ENCODE data around the gene CRYZL1.

CRYZL1 gene

DNA sequence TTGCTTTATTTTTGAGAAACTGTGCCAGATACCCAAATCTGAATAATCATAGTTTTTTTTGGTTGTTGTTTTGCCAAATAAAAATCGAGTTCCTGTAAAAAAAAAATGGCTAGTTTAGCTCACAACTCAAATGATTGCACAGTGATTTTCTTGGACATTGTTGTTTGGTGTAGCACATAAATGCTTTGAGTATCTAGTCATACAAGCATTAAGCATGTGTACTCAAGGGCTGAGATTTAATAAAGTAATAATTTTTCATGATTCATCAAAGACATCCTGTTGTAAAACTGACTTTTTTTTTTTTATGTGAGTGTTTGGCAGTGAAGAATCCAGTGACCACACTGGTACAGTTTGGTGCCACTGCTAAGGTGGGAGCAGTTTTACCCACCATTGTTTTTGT is 19.6 kb upstream of the CRYZL1 start:
- no peak for DNase-seq (ENCODE audit: low spot score)

GRCh38 chr21:33660406-33660805 is 18.9 kb upstream of the CRYZL1 start:
- no peak for DNase-seq (ENCODE audit: low spot score)

GRCh38 chr21:33659568-33659949 is 18.0 kb upstream of the CRYZL1 start:
- DNase-seq (ENCODE audit: low spot score): no peak

DNA sequence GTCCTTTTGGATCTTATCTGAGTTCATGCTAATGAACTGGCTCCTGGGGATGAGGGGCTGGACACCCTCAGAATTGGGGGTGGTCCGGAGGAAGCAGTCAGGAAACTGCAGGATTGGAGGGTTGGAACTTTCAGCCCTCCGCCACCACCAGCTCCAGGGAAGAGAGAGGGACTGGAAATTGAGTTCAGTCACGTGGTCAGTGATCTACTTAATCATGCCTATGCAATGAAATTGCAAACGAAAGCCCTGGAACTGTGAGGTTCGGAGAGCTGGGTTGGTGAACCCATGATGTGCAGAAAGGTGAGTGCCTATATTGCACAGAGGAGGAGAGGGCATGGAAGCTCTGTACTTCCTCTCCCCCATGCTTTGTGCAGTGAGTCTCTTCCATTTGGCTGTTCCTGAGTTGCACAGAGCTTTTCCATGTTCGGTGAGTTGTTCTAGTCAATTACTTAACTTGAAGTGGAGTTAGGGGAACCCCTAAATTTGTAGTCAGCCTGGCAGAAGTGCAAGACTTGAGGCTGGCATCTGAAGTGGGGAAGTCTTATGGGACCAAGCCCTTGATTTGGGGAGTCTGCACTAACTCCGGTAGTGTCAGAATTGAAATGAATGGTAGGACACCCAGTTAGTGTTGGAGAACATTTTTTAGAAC is 17.5 kb upstream of the CRYZL1 start:
- DNase-seq (ENCODE audit: low spot score): no peak

GRCh38 chr21:33657124-33657820 is 15.7 kb upstream of the CRYZL1 start:
- peak; percentile 22 for DNase-seq (ENCODE audit: low spot score)

DNA sequence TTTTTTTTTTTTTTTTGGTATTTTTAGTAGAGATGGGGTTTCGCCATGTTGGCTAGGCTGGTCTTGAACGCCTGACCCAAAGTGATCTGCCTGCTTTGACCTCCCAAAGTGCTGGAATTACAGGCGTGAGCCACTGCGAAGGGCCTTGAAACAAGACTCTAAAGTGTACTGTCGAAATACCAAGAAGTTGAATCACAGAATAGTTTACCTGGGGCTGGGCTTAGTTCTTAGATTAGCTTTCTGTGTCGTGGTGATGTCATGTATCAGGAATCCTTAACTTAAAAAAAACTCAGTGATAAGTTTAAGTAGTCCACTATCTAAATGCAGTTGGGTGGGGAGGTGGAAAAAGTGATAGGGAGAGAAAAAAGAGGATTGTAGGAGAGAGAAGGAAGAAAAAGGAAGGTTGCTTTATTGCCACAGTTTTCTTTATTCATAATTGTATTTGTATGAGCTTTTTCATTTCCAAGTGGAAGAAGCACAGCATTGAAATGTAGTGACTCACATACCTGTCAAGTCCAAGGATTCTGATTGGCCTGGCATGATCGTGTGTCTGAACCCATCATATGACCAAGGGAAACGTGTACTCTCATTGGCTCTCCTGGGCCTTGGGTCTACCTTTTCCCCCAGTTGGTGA is 14.2 kb upstream of the CRYZL1 start:
- DNase-seq (ENCODE audit: low spot score): no peak

- no peak for DNase-seq (ENCODE audit: low spot score)
Observed at GRCh38 chr21:33654412-33654811, 12.9 kb upstream of the CRYZL1 start.

DNA sequence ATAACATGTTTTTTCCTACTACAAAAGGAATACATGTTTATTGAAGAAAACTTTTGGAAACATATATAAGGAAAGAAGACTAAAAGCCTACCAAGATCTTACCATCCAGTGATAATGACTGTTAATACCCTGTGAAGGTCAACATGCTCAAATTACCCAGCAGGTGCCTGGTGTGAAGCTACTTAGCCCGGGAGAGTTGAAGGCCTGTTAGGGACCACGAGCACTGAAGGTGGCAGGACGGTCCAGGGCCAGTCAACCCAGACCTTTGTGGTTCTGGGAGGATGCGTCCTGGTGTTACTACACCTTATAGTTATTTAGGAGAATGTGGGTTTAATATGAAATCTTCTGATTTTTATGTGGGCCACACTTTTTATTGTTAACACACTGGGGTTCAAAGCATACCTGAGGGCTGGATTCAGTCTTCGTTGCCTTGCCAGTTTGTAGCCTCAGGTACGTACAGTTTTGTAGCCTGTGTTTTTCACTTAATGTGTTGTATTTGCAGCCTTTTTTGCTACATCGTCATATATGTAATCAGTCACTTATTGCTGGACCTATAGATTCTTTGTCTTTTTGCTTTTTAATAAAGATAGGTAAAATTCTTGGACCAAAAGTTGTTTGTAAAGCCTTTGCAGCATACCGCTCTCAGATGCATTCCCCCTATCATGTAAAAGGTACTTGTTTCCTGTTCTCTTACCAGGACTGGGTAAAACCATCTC is 10.6 kb upstream of the CRYZL1 start:
- no peak for DNase-seq (ENCODE audit: low spot score)

DNA sequence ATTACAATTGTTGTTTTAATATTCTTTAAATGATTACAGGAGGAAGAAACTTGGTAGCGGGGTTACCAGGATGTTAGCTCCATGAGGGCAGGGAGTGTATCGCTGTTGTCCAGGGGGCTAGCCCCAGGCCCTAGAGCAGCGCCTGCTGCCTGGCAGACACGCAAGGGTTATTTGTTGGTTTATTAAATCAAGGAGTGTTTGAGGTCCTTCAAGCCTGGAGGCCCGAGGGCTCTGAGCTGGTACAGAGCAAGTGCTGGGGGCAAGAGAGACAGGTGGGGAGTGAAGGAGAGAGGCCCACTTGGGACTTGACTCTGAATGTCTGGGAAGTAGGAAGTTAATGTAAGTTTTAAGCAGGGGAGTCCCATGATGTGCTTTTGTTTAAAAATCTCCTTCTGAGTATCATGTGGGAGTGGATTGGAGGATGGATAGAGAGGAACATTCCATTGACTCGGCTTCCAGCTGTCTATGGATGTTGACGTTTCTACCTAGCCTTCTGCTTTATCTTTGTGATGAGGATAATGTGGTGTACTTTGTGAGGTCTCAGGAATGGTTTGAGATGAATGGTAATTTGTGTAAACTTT is 9.5 kb upstream of the CRYZL1 start:
- no peak for DNase-seq (ENCODE audit: low spot score)

DNA sequence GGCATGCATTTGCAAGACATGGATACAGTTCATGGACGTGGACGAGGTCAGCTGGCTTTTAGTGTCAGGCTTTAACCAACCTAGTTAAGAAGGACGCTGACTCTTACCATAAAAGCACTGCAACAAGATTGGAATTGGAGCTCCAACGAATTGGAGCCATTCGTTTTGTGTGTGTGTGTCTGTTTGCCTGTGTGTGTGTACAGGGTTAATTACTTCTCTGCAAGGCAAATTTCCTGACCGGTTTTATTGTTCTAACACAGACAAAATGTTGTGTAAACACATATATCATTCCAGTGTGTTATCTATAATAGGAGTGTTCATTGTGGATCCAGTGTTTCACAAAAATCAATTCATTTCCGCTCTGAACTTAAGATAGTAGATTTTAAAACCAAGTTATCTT is 8.7 kb upstream of the CRYZL1 start:
- DNase-seq (ENCODE audit: low spot score): no peak

DNA sequence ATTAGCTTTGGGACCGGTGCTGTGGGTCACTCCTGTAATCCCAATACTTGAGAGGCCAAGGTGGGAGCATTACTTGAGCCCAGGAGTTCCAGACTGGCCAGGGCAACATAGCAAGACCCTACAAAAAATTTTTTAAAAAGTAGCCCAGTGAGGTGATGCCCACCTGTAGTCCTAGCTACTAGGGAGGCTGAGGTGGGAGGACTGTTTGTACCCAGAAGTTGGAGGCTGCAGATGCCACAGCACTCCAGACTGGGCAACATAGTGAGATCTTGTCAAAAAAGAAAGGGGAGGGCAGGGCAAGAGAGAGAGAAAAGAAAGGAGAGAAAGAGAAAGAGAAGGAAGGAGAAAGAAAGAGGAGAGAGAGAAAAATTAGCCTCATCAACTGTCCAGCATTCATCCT is 7.0 kb upstream of the CRYZL1 start:
- no peak for DNase-seq (ENCODE audit: low spot score)

GRCh38 chr21:33647587-33647986 is 6.0 kb upstream of the CRYZL1 start:
- DNase-seq (ENCODE audit: low spot score): no peak

DNA sequence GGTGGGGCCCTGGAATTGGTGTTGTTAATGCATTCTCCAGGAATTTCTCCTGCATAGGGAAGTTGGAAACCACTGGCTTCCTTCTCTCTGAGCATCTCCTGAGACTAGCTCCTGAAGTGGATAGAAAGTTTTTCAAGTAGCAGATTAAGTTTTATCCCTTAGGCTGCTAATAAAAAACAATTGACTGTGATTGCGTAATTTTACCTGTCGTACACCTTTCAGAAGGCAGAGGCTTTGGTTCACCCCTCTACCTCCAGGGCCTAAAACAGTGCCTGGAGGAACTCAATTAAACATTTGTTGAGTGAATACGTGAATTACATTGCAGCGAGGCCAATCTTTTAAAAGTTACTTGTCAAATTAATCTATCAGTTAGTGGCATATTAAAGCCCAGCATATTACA is 4.2 kb upstream of the CRYZL1 start:
- no peak for DNase-seq (ENCODE audit: low spot score)

DNA sequence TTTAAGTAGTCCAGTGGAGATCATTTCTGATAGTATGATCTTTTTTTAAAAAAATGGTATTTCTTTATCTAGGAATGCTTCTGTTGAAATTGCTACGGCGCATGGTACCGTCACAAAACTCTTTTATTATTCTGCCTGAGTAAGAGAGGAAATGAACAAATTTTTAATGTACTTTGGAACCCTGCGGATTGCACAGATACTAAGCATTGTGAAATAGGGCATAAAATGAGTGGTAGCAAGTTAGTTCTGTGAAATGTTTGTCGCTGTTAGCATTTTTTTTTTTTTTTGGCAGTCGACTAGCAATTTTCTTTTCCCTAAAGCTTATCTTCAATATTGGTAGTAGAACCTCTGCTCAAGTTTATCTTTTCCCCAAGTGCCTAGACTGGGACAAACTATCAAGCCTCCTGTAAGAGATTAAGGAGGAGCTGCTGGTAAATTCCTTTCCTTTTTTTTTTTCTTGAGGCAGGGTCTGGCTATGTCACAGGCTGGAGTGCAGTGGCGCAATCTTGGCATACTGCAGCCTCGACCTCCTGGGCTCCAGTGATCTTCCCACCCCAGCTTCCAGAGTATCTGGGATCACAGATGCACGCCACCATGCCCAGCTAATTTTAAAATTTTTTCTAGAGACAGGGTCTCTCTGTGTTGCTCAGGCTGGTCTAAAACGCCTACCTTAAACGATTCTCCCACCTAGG is 3.0 kb upstream of the CRYZL1 start:
- no peak for DNase-seq (ENCODE audit: low spot score)

- no peak for DNase-seq (ENCODE audit: low spot score)
Observed at GRCh38 chr21:33643658-33644311, 2.2 kb upstream of the CRYZL1 start.

GRCh38 chr21:33642896-33643657 is 1.5 kb upstream of the CRYZL1 start:
- peak; percentile 16 for DNase-seq (ENCODE audit: low spot score)

DNA sequence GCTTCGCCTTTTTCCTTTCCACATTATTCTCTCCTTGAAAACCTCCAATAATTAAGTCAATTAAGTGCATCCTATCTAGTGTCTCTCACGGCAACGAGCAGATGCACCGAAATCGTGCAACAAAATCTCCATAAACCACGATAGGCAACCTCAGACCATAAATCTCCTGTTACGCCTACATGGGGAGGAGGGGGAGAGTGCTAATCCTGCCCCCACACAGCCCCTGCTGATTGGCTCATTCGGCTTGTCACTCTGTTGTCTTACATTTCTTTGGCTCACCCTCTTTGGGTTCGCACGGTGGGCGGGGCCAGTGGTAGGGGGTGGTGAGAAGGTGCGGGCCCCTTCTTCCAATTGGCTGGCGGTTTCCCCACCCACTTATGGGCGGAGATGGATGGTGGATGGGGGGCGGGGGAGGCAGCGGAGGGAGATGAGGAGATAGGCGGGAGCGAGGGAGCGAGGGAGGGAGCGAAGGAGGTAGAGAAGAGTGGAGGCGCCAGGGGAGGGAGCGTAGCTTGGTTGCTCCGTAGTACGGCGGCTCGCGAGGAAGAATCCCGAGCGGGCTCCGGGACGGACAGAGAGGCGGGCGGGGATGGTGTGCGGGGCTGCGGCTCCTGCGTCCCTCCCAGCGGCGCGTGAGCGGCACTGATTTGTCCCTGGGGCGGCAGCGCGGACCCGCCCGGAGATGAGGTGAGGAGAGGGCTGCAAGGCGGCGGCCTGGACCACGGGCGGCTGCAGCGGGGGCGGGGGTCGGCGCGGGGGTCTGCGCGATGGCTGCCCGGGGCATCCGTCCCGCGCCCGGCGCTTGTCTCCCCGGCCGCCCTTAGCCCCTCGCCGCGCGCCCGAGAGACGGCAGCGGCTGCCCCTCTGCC is 720 bp upstream of the CRYZL1 start, which contains the start of gene ITSN1:
Gene ITSN1, plus strand, starts transcription at position 475 of the 869 bp plus-strand sequence. CDS start 76,328 bp downstream, outside the sequence.
- DNase-seq (ENCODE audit: low spot score): peak; percentile 100

GRCh38 chr21:33640697-33641351 is 717 bp downstream of the CRYZL1 start:
- DNase-seq (ENCODE audit: low spot score): no peak

GRCh38 chr21:33634254-33634653 is 7.3 kb downstream of the CRYZL1 start:
- no peak for DNase-seq (ENCODE audit: low spot score)

All from globus pallidus (tissue), 1 donor.